Stimulated activated CD8-positive, alpha-beta memory T cell treated with anti-CD3 and anti-CD28 coated beads, Interleukin-7, amount 100 ng/mL, for 4 hours (primary cell): ENCODE measurements around the gene APOA4.

Experiments used
- DNase-seq, 2 donors: peaks; one replicate each; pipeline ENCODE4 v3.0.0-alpha.2; 2020; ENCODE audit warnings: low read depth in 2 of 2

APOA4 gene

GRCh38 chr11:116823031-116823843 lies at the start of gene APOA4:
Gene APOA4, minus strand, starts transcription at chr11:116823304. Its CDS starts 113 bp downstream, at chr11:116823191.
- no peak for DNase-seq

GRCh38 chr11:116871248-116871647 lies 48.1 kb upstream of the APOA4 start:
- no peak for DNase-seq

- DNase-seq = no peak
Measured at GRCh38 chr11:116870054-116870453, 47.0 kb upstream of the APOA4 start.

- no peak for DNase-seq
Measured at GRCh38 chr11:116869610-116870009, 46.5 kb upstream of the APOA4 start.

- DNase-seq = no peak
Measured at GRCh38 chr11:116868066-116868465, 45.0 kb upstream of the APOA4 start.

GRCh38 chr11:116867619-116868018 lies 44.5 kb upstream of the APOA4 start:
- no peak for DNase-seq

GRCh38 chr11:116866804-116867455 lies 43.8 kb upstream of the APOA4 start:
- no peak for DNase-seq

- DNase-seq = no peak
Measured at GRCh38 chr11:116865696-116866095, 42.6 kb upstream of the APOA4 start.

GRCh38 chr11:116864531-116864930 lies 41.4 kb upstream of the APOA4 start:
- no peak for DNase-seq

GRCh38 chr11:116862951-116863350 lies 39.8 kb upstream of the APOA4 start:
- no peak for DNase-seq

- no peak for DNase-seq
Measured at GRCh38 chr11:116862185-116862584, 39.1 kb upstream of the APOA4 start.

GRCh38 chr11:116861539-116861938 lies 38.4 kb upstream of the APOA4 start:
- no peak for DNase-seq

- no peak for DNase-seq
Measured at GRCh38 chr11:116860303-116860702, 37.2 kb upstream of the APOA4 start.

- no peak for DNase-seq
Measured at GRCh38 chr11:116859175-116859574, 36.1 kb upstream of the APOA4 start.

GRCh38 chr11:116857936-116858335 lies 34.8 kb upstream of the APOA4 start:
- DNase-seq = no peak

GRCh38 chr11:116857316-116857715 lies 34.2 kb upstream of the APOA4 start:
- DNase-seq = no peak

- no peak for DNase-seq
Measured at GRCh38 chr11:116856423-116856822, 33.3 kb upstream of the APOA4 start.

- DNase-seq = no peak
Measured at GRCh38 chr11:116855413-116855812, 32.3 kb upstream of the APOA4 start.

GRCh38 chr11:116853461-116854073 lies 30.5 kb upstream of the APOA4 start:
- peak; percentile 29 to 42 for DNase-seq

GRCh38 chr11:116852261-116853031 lies 29.3 kb upstream of the APOA4 start:
- no peak for DNase-seq

- DNase-seq = peak; percentile 42 to 55
Measured at GRCh38 chr11:116851626-116852025, 28.5 kb upstream of the APOA4 start.

GRCh38 chr11:116849486-116849885 lies 26.4 kb upstream of the APOA4 start:
- no peak for DNase-seq
